GM19397 (cell line): Measurements from ENCODE around the gene MFGE8.
A peak's percentile ranks its signal among the peaks of the same experiment; 100 is the strongest.
"Not testable (repeated sequence)": the region's sequence is repeated elsewhere in the genome, so short reads cannot be mapped to it uniquely, and the experiment has no call there.

Experiments
- ATAC-seq: cut with Tn5 transposase; IDR thresholded peaks from one replicate; pipeline ENCODE4 v1.9.1; 2021; ENCODE audit warnings: mild to moderate bottlenecking, moderate library complexity; ENCODE audit not compliant: unreplicated experiment

MFGE8 gene

DNA sequence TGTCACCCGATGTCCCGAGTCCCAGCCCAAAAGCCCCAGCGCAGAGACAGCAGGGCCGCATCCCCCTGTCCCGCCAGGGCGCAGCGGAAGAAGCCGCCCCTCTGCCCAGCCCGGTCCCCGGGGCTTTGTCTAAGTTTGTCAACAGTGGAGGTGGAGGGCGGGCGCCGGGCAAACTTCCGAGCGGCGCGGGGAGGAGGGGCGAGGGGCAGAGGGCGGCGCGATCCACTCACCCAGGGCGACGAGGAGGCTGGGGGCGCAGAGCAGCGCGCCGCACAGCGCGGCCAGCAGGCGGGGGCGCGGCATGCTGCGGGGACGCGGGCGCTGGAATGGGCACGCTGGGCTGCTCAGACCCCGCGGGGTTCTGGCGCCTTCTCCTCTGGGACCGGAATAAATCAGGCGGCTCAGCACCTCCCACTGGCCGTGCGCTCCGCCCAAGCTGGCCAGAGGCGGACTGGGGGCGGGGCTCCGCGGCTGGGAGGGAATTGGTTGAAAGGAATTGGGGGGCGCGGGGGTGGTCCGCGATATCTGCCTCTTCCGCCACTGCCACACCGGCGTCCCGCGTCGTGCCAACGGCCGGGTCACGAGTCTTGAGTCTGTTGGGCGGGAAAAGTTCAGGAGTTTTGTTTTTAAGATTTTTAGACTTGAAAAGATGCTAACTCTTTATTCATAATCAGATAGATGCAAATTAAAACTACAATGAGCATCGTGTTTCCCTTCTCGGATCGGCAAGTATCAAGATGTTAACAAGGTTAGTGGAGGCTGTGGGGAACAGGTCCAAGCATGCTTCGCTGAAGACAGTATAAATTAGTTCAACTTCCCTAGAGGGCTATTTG, at the start of gene MFGE8:
Gene MFGE8, minus strand, starts transcription at position 363 of the 833 bp plus-strand sequence. Its CDS starts 60 bp downstream, at position 303.
- ATAC-seq, result peak; percentile 82

DNA sequence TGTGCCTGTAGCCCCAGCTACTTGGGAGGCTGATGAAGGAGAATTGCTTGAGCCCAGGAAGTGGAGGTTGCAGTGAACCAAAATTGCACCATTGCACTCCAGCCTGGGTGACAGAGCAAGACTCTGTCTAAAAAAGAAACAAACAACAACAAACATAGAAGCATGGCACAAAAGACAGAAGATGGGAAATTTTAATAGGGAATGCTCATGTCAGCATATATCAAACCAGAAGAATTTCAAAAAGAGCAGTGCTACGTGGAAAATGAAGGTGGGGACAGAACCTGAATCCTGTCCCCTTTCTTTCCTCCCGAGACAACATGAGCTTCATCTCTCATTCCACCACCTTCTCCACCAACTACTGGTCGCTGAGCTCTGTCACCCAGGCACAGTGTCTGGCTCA, 46.3 kb upstream of the MFGE8 start:
- no peak for ATAC-seq

DNA sequence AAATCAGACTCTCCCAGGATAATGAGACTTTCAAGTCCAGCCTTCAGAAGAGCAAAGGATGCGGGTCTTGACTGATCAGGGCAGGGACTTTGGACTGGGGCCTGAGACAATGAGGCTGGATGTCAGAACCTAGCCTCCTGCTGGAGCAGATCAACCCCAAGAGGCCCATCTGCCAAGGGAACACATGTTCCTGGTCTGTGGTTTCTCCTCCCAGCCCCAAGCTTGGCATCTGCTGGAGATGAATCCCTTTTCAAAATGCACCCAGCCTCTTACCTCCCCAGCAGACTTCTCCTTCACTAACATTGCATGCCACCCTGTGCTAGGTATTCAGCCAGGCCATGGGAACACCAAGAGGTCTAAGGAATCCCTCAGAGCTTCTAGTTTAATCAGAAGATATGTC, 43.7 kb upstream of the MFGE8 start:
- ATAC-seq, result no peak

GRCh38 chr15:88956263-88956662, 43.1 kb upstream of the MFGE8 start:
- ATAC-seq, result no peak

GRCh38 chr15:88954431-88955277, 41.5 kb upstream of the MFGE8 start:
- no peak for ATAC-seq

- no peak for ATAC-seq
Measured at GRCh38 chr15:88950600-88951160, 37.5 kb upstream of the MFGE8 start.

DNA sequence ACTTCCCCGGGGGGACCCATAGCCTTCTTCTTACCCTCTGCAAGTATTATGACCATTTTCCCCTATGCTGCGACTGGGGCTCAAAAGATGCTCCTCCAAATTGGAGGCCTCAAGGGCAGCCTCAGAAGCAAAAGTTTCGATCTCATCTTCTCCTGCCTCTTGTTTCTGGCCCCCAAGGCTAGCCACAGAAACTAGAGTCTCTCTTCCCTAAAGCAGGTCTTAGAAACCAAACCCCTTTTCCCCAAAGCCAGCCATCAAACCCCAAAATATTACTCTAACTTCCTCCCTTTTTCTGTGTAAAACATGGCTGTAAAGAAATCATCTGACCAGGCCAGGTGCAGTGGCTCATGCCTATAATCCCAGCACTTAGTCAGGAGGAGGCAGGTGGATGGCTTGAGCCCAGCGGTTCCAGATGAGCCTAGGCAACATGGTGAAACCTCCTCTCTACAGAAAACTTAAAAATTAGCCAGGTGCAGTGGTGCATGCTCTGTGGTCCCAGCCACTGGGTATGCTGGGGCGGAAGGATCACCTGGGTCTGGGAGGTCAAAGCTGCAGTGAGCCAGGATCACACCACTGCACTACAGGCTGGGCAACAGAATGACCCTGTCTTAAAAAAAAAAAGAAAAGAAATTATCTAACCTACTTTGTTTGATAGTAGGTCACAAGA, 36.7 kb upstream of the MFGE8 start:
- peak; percentile 71 for ATAC-seq

- ATAC-seq, result no peak
Measured at GRCh38 chr15:88940110-88940675, 27.0 kb upstream of the MFGE8 start.

GRCh38 chr15:88939486-88939806, 26.3 kb upstream of the MFGE8 start:
- no peak for ATAC-seq

GRCh38 chr15:88938802-88939485, 25.8 kb upstream of the MFGE8 start:
- no peak for ATAC-seq

- not testable (repeated sequence) for ATAC-seq
Measured at GRCh38 chr15:88934449-88934848, 21.3 kb upstream of the MFGE8 start.

DNA sequence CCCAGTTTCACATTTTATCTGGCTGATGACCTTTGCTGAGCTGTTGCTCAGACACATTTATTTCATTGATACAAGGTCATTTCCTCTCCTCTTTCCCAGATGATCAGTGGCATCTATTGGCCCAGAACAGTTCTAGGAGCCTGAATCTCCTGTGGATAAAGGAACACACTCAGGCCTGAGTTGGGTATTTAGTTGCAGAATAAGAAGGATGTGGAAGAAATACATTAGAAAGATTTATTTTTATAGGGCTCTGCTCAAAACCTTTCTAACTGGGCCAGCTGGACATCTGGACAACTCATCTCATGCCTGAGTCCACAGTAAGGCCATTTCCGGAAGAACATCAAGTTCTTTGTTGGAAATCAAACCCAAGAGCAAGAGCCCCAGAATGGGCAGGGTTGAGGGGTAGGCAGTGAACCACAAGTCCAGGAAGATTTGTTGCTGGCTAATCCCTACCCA, 19.7 kb upstream of the MFGE8 start:
- ATAC-seq, result no peak

GRCh38 chr15:88932271-88932874, 19.2 kb upstream of the MFGE8 start:
- no peak for ATAC-seq

GRCh38 chr15:88930579-88930978, 17.4 kb upstream of the MFGE8 start:
- no peak for ATAC-seq

DNA sequence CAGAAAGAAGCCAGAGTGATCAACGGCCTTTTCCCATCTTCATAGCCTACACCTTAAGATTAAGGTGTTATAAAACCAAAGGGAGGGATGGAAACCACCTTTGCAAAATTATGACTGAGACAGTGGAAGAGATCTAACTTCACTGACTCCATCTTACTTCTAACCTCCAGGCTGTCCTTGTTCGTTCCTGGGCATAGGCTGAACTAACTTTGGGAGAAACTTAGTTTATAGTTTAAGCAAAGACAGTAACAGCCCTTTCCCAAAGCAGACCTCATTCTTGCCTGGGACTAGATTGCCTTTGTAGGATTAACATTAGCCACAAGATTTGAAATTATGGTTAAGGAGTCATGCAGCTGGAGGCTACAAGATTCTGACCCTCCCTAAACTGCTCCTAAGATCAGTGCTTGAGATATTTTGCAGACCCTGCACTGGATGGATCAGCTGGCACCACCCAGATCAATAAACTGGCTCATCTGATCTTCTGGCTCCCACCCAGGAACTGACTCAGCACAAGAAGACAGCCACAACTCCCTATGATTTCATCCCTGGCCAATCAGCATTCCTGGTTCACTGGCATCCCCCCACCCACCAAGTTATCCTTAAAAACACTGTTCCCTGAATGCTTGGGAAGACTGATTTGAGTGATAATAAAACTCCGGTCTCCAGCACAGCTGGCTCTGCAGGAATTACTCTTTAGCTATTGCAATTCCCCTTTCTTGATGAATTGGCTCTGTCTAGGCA, 16.3 kb upstream of the MFGE8 start:
- ATAC-seq, result not testable (repeated sequence)

DNA sequence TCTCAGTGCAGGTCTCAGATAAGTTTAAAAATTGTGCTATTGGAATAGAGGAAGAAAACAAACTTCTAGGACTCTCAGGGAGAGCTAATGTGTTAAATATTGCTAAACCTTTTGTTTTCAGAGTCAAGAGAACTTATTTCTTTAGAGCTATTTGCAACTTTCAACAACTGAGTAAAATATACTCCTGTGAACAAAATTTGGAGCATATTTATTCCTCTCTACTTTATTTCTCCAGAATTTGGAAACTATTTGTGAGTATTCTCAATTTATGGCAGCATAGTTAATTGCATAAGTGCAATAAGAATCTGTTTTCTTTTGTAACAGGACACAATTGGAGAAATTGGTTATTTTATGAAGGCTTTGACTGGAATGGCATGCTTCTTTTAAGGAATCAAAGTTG, 15.0 kb upstream of the MFGE8 start:
- ATAC-seq, result not testable (repeated sequence)

DNA sequence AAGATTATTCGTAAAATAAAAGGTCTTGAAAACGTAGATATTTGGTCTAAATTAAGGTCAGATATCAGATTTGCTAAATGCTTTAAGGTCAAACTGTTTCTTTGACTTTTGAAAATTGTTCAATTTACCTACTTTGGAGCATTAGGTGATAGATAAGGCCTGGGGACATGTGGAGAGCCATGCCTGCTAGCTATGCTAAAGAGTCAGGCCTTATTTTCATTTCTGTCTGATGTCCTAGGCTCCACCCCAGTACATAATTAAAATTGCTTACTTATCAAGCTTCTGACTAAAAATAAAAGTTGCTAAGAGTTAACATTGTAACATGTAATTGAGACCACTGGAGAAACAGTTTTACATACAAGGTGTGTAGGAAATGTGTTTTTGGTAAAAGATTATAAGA, 12.5 kb upstream of the MFGE8 start:
- ATAC-seq, result not testable (repeated sequence)

- not testable (repeated sequence) for ATAC-seq
Measured at GRCh38 chr15:88920892-88921435, 7.8 kb upstream of the MFGE8 start.
